ENCODE results near the gene IL10RA. TPM values are rescaled to one million over a fixed set of nuclear protein-coding genes. Genes with fewer than 3 reads are reported as not detected.
A peak's percentile ranks its signal among the peaks of the same experiment; 100 is the strongest.

The IL10RA gene
- total and polyA plus RNA-seq, 9 of the 15 experiments (the other 6 are each of a cell fraction or from before 2014, with no cell fraction given): 0.17 to 17.3 (median 2.9) TPM

- TF ChIP-seq CHD1 (IDR thresholded peaks at IDR 0.05; ENCODE audit: low read length) (no peak), PREB (CRISPR knock-in tag; IDR thresholded peaks at IDR 0.05) (no peak), BRF2 (IDR thresholded peaks at IDR 0.05; ENCODE audit: borderline replicate concordance, insufficient read depth, insufficient read length) (no peak), MCM7 (IDR thresholded peaks at IDR 0.05) (no peak), ARHGAP35 (IDR thresholded peaks at IDR 0.05; ENCODE audit: partially characterized antibody) (no peak), EP400 (IDR thresholded peaks at IDR 0.05) (no peak), HES1 (IDR thresholded peaks at IDR 0.05; ENCODE audit: low read depth) (no peak), ZFPM2 (CRISPR knock-in tag; IDR thresholded peaks at IDR 0.05) (no peak), CHAMP1 (IDR thresholded peaks at IDR 0.05) (no peak), PCBP2 (IDR thresholded peaks at IDR 0.05; ENCODE audit: low read depth, low read length, poor library complexity, severe bottlenecking) (no peak), RUNX1 (IDR thresholded peaks at IDR 0.05; ENCODE audit: low read depth) (no peak), SIN3A (IDR thresholded peaks at IDR 0.05; ENCODE audit: borderline replicate concordance in 2 of 2, control insufficient read depth in 1 of 2, low read depth in 2 of 2, low read length in 2 of 2) (no peak), POLR2G (IDR thresholded peaks at IDR 0.05; ENCODE audit: low read depth, low read length) (no peak), MED1 (CRISPR knock-in tag; IDR thresholded peaks at IDR 0.05; ENCODE audit: borderline replicate concordance) (no peak), CREB5 (CRISPR knock-in tag; IDR thresholded peaks at IDR 0.05) (no peak), RFX5 (IDR thresholded peaks at IDR 0.05; ENCODE audit: low read depth, low read length) (no peak), ASH1L (IDR thresholded peaks at IDR 0.05; ENCODE audit: borderline replicate concordance, low read depth, partially characterized antibody) (no peak), ZNF696 (CRISPR knock-in tag; conservative IDR thresholded peaks at IDR 0.05) (no peak), SMAD1 (IDR thresholded peaks at IDR 0.05; ENCODE audit: low read depth, low read length, partially characterized antibody) (no peak), POU5F1 (IDR thresholded peaks at IDR 0.05; ENCODE audit: borderline replicate concordance, low read depth, low read length, partially characterized antibody) (no peak), ZNF133 (CRISPR knock-in tag; IDR thresholded peaks at IDR 0.05) (no peak), MAZ (CRISPR knock-in tag; conservative IDR thresholded peaks at IDR 0.05 in 1 of 2, IDR thresholded peaks at IDR 0.05 in 1 of 2) (peak; percentile 27 to 36; a peak in 2 of 4 replicates)
Measured at GRCh38 chr11:118012083-118012669, 26.0 kb downstream of the IL10RA start (continued).
